Activated naive CD4-positive, alpha-beta T cell treated with anti-CD3 and anti-CD28 coated beads, Interleukin-2, amount 50 U/mL, for 24 hours (primary cell): ENCODE results near the gene POU1F1.
"Not testable (repeated sequence)": the region's sequence is repeated elsewhere in the genome, so short reads cannot be mapped to it uniquely, and the experiment has no call there.

Source experiments
- H3K27ac Mint-ChIP-seq: one replicate; pipeline ENCODE4 v1.8.0; 2021; ENCODE audit warnings: mild to moderate bottlenecking, mixed read lengths
- H3K27me3 Mint-ChIP-seq: one replicate; pipeline ENCODE4 v1.8.0; 2021; ENCODE audit warnings: mixed read lengths
- H3K36me3 Mint-ChIP-seq: one replicate; pipeline ENCODE4 v1.8.0; 2021; ENCODE audit warnings: mixed read lengths
- H3K4me1 Mint-ChIP-seq: one replicate; pipeline ENCODE4 v1.8.0; 2021; ENCODE audit warnings: mixed read lengths
- H3K4me3 Mint-ChIP-seq: one replicate; pipeline ENCODE4 v1.8.0; 2021; ENCODE audit warnings: mild to moderate bottlenecking, mixed read lengths
- H3K9me3 Mint-ChIP-seq: one replicate; pipeline ENCODE4 v1.8.0; 2021; ENCODE audit warnings: mixed read lengths

POU1F1 gene

GRCh38 chr3:87276484-87276883 lies at the start of gene POU1F1:
Gene POU1F1, minus strand, starts transcription at chr3:87276584. Its CDS starts 122 bp downstream, at chr3:87276462.
- H3K9me3 Mint-ChIP-seq: no peaks in the 10 kb centered on the region
- H3K27ac Mint-ChIP-seq: no peak within 1 kb of the TSS
- H3K4me1 Mint-ChIP-seq: peaks cover 2% of the 10 kb centered on the region

GRCh38 chr3:87324609-87325008 lies 48.2 kb upstream of the POU1F1 start:
- no peaks in the 10 kb centered on the region for H3K4me1 Mint-ChIP-seq
- no peaks in the 10 kb centered on the region for H3K9me3 Mint-ChIP-seq
- H3K27me3 Mint-ChIP-seq: peaks cover 11% of the 10 kb centered on the region
- no peak overlapping the region for H3K27ac Mint-ChIP-seq
- H3K36me3 Mint-ChIP-seq: no peaks in the 10 kb centered on the region
- no peak overlapping the region for H3K4me3 Mint-ChIP-seq

More at GRCh38 chr3:87276484-87276883, at the start of gene POU1F1:
- no peaks in the 10 kb centered on the region for H3K36me3 Mint-ChIP-seq
- no peak within 1 kb of the TSS for H3K4me3 Mint-ChIP-seq
- H3K27me3 Mint-ChIP-seq: peaks cover 1% of the 10 kb centered on the region

GRCh38 chr3:87320756-87321626 lies 44.6 kb upstream of the POU1F1 start:
- Mint-ChIP-seq H3K36me3 (no peaks in the 10 kb centered on the region), H3K27me3 (peaks cover 14% of the 10 kb centered on the region), H3K27ac (no peak overlapping the region), H3K4me1 (no peaks in the 10 kb centered on the region), H3K9me3 (no peaks in the 10 kb centered on the region), H3K4me3 (no peak overlapping the region)

GRCh38 chr3:87318617-87319021 lies 42.2 kb upstream of the POU1F1 start:
- H3K27me3 Mint-ChIP-seq: peaks cover 11% of the 10 kb centered on the region
- H3K4me1 Mint-ChIP-seq: no peaks in the 10 kb centered on the region
- H3K36me3 Mint-ChIP-seq: no peaks in the 10 kb centered on the region
- H3K27ac Mint-ChIP-seq: no peak overlapping the region
- H3K4me3 Mint-ChIP-seq: no peak overlapping the region
- no peaks in the 10 kb centered on the region for H3K9me3 Mint-ChIP-seq

GRCh38 chr3:87317779-87318178 lies 41.4 kb upstream of the POU1F1 start:
- no peak overlapping the region for H3K4me3 Mint-ChIP-seq
- no peak overlapping the region for H3K27ac Mint-ChIP-seq
- H3K27me3 Mint-ChIP-seq: peaks cover 9% of the 10 kb centered on the region
- H3K4me1 Mint-ChIP-seq: no peaks in the 10 kb centered on the region
- no peaks in the 10 kb centered on the region for H3K36me3 Mint-ChIP-seq
- no peaks in the 10 kb centered on the region for H3K9me3 Mint-ChIP-seq

GRCh38 chr3:87313641-87314040 lies 37.3 kb upstream of the POU1F1 start:
- H3K27me3 Mint-ChIP-seq: peaks cover 4% of the 10 kb centered on the region
- H3K9me3 Mint-ChIP-seq: no peaks in the 10 kb centered on the region
- H3K4me3 Mint-ChIP-seq: no peak overlapping the region
- no peaks in the 10 kb centered on the region for H3K36me3 Mint-ChIP-seq
- peaks cover 5% of the 10 kb centered on the region for H3K4me1 Mint-ChIP-seq
- H3K27ac Mint-ChIP-seq: no peak overlapping the region

- H3K27ac Mint-ChIP-seq: peak overlapping the region; percentile 25
- no peak overlapping the region for H3K4me3 Mint-ChIP-seq
- peaks cover 5% of the 10 kb centered on the region for H3K4me1 Mint-ChIP-seq
- H3K27me3 Mint-ChIP-seq: peaks cover 1% of the 10 kb centered on the region
- no peaks in the 10 kb centered on the region for H3K36me3 Mint-ChIP-seq
- H3K9me3 Mint-ChIP-seq: no peaks in the 10 kb centered on the region
Observed at GRCh38 chr3:87311309-87311708, 34.9 kb upstream of the POU1F1 start.

GRCh38 chr3:87309601-87310000 lies 33.2 kb upstream of the POU1F1 start:
- no peaks in the 10 kb centered on the region for H3K36me3 Mint-ChIP-seq
- peaks cover 5% of the 10 kb centered on the region for H3K4me1 Mint-ChIP-seq
- no peak overlapping the region for H3K27ac Mint-ChIP-seq
- no peak overlapping the region for H3K4me3 Mint-ChIP-seq
- H3K9me3 Mint-ChIP-seq: peaks cover 5% of the 10 kb centered on the region
- H3K27me3 Mint-ChIP-seq: peaks cover 9% of the 10 kb centered on the region

GRCh38 chr3:87307805-87308204 lies 31.4 kb upstream of the POU1F1 start:
- no peaks in the 10 kb centered on the region for H3K36me3 Mint-ChIP-seq
- no peak overlapping the region for H3K27ac Mint-ChIP-seq
- no peak overlapping the region for H3K4me3 Mint-ChIP-seq
- peaks cover 5% of the 10 kb centered on the region for H3K9me3 Mint-ChIP-seq
- H3K4me1 Mint-ChIP-seq: peaks cover 5% of the 10 kb centered on the region
- H3K27me3 Mint-ChIP-seq: peaks cover 12% of the 10 kb centered on the region

- H3K9me3 Mint-ChIP-seq: peaks cover 5% of the 10 kb centered on the region
- no peak overlapping the region for H3K4me3 Mint-ChIP-seq
- no peaks in the 10 kb centered on the region for H3K4me1 Mint-ChIP-seq
- H3K27ac Mint-ChIP-seq: no peak overlapping the region
- peaks cover 10% of the 10 kb centered on the region for H3K27me3 Mint-ChIP-seq
- no peaks in the 10 kb centered on the region for H3K36me3 Mint-ChIP-seq
Observed at GRCh38 chr3:87305517-87305916, 29.1 kb upstream of the POU1F1 start.

- H3K4me3 Mint-ChIP-seq: not testable (repeated sequence)
Observed at GRCh38 chr3:87305031-87305430, 28.6 kb upstream of the POU1F1 start.

GRCh38 chr3:87298111-87298718 lies 21.8 kb upstream of the POU1F1 start:
- H3K4me3 Mint-ChIP-seq: no peak overlapping the region

More at GRCh38 chr3:87305031-87305430, 28.6 kb upstream of the POU1F1 start:
- not testable (repeated sequence) for H3K36me3 Mint-ChIP-seq, H3K4me1 Mint-ChIP-seq, H3K27ac Mint-ChIP-seq, H3K9me3 Mint-ChIP-seq
- H3K27me3 Mint-ChIP-seq: peaks cover 10% of the 10 kb centered on the region

GRCh38 chr3:87288446-87288845 lies 12.1 kb upstream of the POU1F1 start:
- H3K27ac Mint-ChIP-seq: no peak overlapping the region
- no peaks in the 10 kb centered on the region for H3K36me3 Mint-ChIP-seq
- no peaks in the 10 kb centered on the region for H3K27me3 Mint-ChIP-seq
- H3K4me3 Mint-ChIP-seq: no peak overlapping the region
- no peaks in the 10 kb centered on the region for H3K4me1 Mint-ChIP-seq
- no peaks in the 10 kb centered on the region for H3K9me3 Mint-ChIP-seq

More at GRCh38 chr3:87298111-87298718, 21.8 kb upstream of the POU1F1 start:
- Mint-ChIP-seq H3K27ac (no peak overlapping the region), H3K4me1 (no peaks in the 10 kb centered on the region), H3K27me3 (no peaks in the 10 kb centered on the region), H3K36me3 (no peaks in the 10 kb centered on the region), H3K9me3 (no peaks in the 10 kb centered on the region)

GRCh38 chr3:87287011-87287410 lies 10.6 kb upstream of the POU1F1 start:
- Mint-ChIP-seq H3K36me3 (no peaks in the 10 kb centered on the region), H3K9me3 (no peaks in the 10 kb centered on the region), H3K27me3 (peaks cover 3% of the 10 kb centered on the region), H3K4me1 (no peaks in the 10 kb centered on the region), H3K27ac (no peak overlapping the region), H3K4me3 (no peak overlapping the region)

- H3K27ac Mint-ChIP-seq: no peak overlapping the region
- peaks cover 31% of the 10 kb centered on the region for H3K4me1 Mint-ChIP-seq
- H3K4me3 Mint-ChIP-seq: no peak overlapping the region
- H3K36me3 Mint-ChIP-seq: no peaks in the 10 kb centered on the region
- no peaks in the 10 kb centered on the region for H3K9me3 Mint-ChIP-seq
- H3K27me3 Mint-ChIP-seq: peaks cover 1% of the 10 kb centered on the region
Observed at GRCh38 chr3:87272718-87273341, 3.6 kb downstream of the POU1F1 start.
